ENCODE results near the gene GABPB1. TPM values are rescaled to one million over a fixed set of nuclear protein-coding genes. Genes with fewer than 3 reads are reported as not detected.

GABPB1 gene
- total RNA-seq, 1 experiment from 2014 or later: 45.0 TPM

GRCh38 chr15:50340416-50340815 is 14.6 kb downstream of the GABPB1 start:
- H3K23me2 ChIP-seq (ENCODE audit: insufficient read length, low read depth, low read length, poor library complexity, severe bottlenecking): no peaks in the 10 kb centered on the region
- no peak for DNase-seq
- no peaks in the 10 kb centered on the region for H3K27me3 ChIP-seq (ENCODE audit: insufficient read depth, low read length)
- H4K5ac ChIP-seq (ENCODE audit: insufficient read length, low read depth, low read length): no peak overlapping the region
- no peak overlapping the region for H3K14ac ChIP-seq (ENCODE audit: insufficient read depth, low read length)
- H4K8ac ChIP-seq (replicated peaks; ENCODE audit: insufficient read length, low read depth, low read length): no peak overlapping the region
- no peak overlapping the region for H3T11ph ChIP-seq (ENCODE audit: low read length)
- H3K9me3 Mint-ChIP-seq: no peaks in the 10 kb centered on the region
- no peaks in the 10 kb centered on the region for H4K20me1 ChIP-seq (ENCODE audit: control insufficient read depth, insufficient read depth, insufficient read length)
- no peak overlapping the region for H2BK5ac ChIP-seq (ENCODE audit: insufficient read length, low read length)
- H2BK120ac ChIP-seq (ENCODE audit: low read depth, low read length, poor library complexity, severe bottlenecking): no peak overlapping the region
- no peak overlapping the region for H3K18ac ChIP-seq (ENCODE audit: insufficient read length, low read depth, low read length)
- H2BK20ac ChIP-seq (ENCODE audit: low read depth, low read length, poor library complexity, severe bottlenecking): no peak overlapping the region
- no peak overlapping the region for H3K56ac ChIP-seq (ENCODE audit: insufficient read length, low read depth, low read length)
- H2BK15ac ChIP-seq (ENCODE audit: low read depth, low read length): no peak overlapping the region
- H4K91ac ChIP-seq (ENCODE audit: insufficient read length, low read depth, low read length): no peak overlapping the region
- H2BK12ac ChIP-seq (ENCODE audit: insufficient read length, low read depth, low read length): no peak overlapping the region
- H3K9ac ChIP-seq (ENCODE audit: extremely low read depth, insufficient read length, low read length): no peak overlapping the region
- peaks cover 2% of the 10 kb centered on the region; the same call in 1 of the 2 replicates for H3K79me2 ChIP-seq (ENCODE audit: insufficient read depth, low read length)
- peaks cover 7% of the 10 kb centered on the region for H3K79me1 ChIP-seq (ENCODE audit: insufficient read depth, low read depth, low read length, poor library complexity, severe bottlenecking)
- H3K4ac ChIP-seq (ENCODE audit: low read depth, low read length): no peak overlapping the region
- no peaks in the 10 kb centered on the region for H3K4me1 Mint-ChIP-seq
- H3K4me3 Mint-ChIP-seq: no peak overlapping the region
- no peaks in the 10 kb centered on the region for H3K4me1 ChIP-seq (ENCODE audit: insufficient read depth, low read length)
- no peak overlapping the region for H3K27ac Mint-ChIP-seq
- no peaks in the 10 kb centered on the region for H3K9me3 ChIP-seq (ENCODE audit: control insufficient read depth, low read depth, low read length)
- WGBS (ENCODE audit: extremely low coverage, insufficient read length, low lambda C conversion rate): no CpG with 5 or more reads among the region's 1 CpG
- no peak overlapping the region for H3K23ac ChIP-seq (ENCODE audit: insufficient read length, low read depth, low read length)
- no peak overlapping the region for H3K27ac ChIP-seq (ENCODE audit: insufficient read length, low read depth, low read length)
- H3K4me2 ChIP-seq (ENCODE audit: insufficient read depth, insufficient read length, low read length): no peak overlapping the region
- no peaks in the 10 kb centered on the region for H3K27me3 Mint-ChIP-seq (ENCODE audit: low read depth)
- TF ChIP-seq, protein P1, sequence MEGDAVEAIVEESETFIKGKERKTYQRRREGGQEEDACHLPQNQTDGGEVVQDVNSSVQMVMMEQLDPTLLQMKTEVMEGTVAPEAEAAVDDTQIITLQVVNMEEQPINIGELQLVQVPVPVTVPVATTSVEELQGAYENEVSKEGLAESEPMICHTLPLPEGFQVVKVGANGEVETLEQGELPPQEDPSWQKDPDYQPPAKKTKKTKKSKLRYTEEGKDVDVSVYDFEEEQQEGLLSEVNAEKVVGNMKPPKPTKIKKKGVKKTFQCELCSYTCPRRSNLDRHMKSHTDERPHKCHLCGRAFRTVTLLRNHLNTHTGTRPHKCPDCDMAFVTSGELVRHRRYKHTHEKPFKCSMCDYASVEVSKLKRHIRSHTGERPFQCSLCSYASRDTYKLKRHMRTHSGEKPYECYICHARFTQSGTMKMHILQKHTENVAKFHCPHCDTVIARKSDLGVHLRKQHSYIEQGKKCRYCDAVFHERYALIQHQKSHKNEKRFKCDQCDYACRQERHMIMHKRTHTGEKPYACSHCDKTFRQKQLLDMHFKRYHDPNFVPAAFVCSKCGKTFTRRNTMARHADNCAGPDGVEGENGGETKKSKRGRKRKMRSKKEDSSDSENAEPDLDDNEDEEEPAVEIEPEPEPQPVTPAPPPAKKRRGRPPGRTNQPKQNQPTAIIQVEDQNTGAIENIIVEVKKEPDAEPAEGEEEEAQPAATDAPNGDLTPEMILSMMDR (conservative IDR thresholded peaks at IDR 0.05): no peak
- no peak overlapping the region for H2AFZ ChIP-seq (ENCODE audit: low read length)
- H2AK5ac ChIP-seq (ENCODE audit: insufficient read length, low read length): no peak overlapping the region
- peaks cover 0 to 5% (median 2%) of the 10 kb centered on the region in 3 experiments; a peak in 3 of 7 replicates for H3K36me3 Mint-ChIP-seq (ENCODE audit: insufficient read depth in 1 of 3, low read depth in 3 of 3)
